Stimulated activated CD4-positive, alpha-beta T cell treated with anti-CD3 and anti-CD28 coated beads, TNF-alpha, amount 100 ng/mL, for 24 hours (primary cell): ENCODE results near the gene EXD2.
"Not testable (repeated sequence)": the region's sequence is repeated elsewhere in the genome, so short reads cannot be mapped to it uniquely, and the experiment has no call there.

Experiments used
- DNase-seq, 3 experiments: peaks; one replicate each; pipeline ENCODE4 v3.0.0-alpha.2; 2020; ENCODE audit warnings: low read depth in 3 of 3

The EXD2 gene

DNA sequence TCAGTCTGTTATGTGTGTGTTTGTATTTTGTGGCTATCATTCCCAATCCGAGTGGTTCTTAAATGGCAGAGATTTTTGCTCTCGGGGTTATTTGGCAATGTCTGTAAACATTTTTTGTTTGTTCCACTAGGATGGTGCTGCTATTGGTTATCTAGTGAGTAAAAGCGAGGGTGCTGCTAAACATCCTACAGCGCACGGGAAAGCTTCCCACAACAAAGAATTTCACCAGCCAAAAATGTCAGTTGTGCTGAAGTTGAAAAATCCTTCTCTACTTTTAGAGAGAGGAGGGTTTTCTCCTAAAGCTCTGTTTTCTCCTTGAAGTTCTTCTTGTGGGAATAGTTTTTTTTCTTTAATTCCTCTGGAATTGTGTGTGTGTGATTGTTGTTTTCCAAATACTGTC, 2.4 kb downstream of the EXD2 start:
- no peak for DNase-seq

DNA sequence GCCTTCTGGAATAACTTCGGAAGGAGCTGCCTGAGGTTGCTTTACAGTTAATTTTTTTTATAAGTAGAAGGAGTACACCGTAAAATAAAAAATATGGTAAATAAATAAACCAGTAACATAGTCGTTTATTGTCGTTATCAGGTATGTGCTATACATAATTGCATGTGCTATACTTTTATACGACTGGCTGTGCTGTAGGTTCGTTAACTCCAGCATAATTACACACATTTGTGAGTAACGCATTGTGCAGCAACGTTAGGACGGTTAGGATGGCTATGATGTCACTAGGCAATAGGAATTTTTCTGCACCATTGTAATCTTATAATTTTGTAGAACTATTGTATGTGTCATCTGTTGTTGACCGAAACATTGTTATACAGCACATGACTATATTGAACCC, 8.5 kb downstream of the EXD2 start:
- no peak for DNase-seq

DNA sequence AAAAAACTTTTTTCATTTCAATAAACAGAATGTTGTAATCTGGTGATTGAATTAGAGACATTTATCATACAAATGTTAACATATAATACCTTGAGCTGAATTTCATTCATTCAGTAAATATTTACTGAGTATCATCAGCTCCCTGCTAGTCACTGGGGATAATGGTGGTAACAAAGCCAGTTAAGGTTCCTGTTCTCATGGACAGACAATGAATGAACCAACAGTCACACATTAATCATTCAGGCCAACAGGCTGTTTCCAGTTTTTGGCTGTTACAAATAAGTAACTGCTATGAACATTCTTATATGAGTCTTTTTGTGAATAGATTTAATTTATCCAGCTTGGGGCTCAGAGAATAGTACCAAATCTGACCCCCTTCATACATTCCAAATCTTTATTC, 13.5 kb downstream of the EXD2 start:
- DNase-seq = no peak

DNA sequence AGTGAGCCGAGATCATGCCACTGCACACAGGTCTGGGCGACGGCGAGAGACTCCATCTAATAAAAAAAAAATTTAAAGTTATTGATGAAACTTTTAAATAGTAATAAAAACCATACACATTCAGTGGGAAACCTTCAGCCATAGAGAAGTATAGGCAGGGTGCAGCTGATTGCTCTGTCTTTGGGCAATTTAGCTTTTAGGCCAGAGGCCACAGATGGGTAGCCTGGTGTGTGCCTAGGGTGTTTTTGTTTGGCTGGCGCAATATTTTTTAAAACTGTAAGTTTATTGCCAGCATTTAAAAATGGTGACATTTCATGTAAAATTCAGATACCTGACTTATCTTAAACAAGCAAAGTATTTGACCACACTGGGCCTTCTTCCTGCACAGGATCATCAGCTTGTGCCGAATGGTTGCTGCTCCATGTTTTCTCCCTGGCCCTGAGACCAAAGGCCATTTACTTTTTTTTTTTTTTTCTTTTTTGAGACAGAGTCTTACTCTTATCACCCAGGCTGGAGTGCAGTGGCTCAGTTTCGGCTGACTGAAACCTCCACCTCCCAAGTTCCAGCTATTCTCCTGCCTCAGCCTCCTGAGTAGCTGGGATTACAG, 16.2 kb downstream of the EXD2 start:
- no peak for DNase-seq

DNA sequence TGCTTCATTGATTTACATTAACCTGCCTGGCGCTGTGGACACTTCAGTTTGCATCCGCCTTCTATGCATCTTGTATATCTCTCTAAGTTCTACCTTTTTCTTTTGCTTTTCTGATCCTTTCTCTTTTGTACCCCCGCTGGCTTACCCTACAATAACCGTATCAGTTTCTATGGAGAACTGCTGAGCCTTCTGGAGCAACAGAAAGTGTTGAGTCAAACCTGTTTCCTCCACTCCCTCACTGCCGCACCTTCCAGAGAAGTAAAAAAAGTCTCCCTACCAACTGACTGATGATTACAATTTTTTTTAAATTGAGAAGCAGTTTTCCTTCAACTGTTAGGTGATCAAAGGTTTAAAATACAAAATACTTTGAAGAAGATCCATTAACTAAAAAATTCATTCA, 17.4 kb downstream of the EXD2 start:
- no peak for DNase-seq

DNA sequence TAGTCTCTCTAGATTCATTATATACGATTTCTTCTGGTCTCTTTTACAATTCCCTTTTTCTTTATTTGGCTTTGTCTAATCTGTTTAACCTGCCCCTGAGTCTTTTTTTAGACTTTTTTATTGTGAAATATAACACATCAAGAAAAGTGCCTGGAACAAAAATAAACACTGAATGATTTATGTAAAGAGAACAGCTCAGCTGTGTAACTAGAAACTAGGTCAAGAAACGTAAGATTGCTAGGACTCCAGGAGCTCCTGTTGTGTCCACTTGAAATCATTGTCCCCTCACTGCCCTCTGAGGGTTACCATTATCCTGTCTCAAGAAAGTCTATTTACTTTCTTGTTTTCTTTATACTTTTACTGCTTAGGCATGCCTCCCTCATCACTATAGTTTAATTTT, 23.1 kb downstream of the EXD2 start:
- no peak for DNase-seq

DNA sequence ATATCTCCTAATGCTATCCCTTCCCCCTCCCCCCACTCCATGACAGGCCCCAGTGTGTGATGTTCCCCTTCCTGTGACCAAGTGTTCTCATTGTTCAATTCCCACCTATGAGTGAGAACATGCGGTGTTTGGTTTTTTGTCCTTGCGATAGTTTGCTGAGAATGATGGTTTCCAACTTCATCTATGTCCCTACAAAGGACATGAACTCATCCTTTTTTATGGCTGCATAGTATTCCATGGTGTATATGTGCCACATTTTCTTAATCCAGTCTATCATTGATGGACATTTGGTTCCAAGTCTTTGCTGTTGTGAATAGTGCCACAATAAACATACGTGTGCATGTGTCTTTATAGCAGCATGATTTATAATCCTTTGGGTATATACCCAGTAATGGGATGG, 26.4 kb downstream of the EXD2 start:
- DNase-seq = not testable (repeated sequence)

DNA sequence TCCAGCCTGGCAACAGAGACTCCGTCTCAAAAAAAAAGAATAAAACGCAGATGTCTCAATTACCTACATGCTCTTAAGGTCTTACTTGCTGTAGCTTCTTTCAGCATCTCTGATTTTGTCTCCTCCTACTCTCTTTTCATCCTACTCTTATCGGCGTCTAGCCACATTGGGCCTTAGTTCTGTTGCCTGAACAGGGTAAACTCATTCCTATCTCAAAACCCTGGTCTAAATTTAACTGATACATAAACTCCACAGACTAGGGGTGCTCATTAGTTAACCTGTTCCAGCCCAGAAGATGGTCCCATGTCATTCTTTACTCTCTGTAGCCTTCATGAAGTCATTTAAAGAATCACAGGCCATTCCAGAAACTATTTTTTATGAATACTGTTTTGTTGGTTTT, 33.6 kb downstream of the EXD2 start:
- no peak for DNase-seq

DNA sequence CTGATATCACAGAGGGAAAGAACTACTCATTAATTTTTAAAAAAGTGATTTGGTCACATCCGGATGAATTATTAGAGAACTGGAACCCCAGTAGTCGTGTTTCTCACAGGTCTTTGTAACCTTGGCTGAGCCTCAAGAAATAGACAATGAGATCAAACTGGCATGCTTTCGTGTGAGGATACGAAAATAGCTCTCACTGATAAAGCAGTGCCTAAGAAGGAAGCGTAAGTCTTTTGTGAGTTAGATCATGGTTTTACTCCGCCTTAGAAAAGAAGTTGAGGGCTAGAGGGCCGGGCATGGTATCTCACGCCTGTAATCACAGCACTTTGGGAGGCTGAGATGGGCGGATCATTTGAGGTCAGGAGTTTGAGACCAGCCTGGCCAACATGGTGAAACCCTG, 34.9 kb downstream of the EXD2 start:
- no peak for DNase-seq

DNA sequence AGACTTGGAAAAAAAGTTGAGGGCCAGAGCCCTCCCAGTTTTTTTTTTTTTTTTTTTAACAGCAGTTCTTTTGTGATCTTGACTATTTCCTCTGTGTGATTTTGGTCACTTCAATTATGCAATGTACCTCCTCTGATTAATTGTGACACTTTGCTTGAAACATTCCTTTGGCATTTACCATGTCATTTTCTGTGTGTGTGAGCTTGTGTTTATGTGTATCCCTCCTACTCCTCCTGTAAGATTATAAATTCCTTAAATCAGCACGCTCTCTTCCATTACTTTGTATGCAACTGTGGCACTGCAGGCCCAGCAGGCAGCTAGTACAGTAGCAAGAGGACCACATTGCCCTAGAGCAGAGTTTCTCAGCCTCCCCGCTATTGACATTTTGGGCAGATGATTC, 35.4 kb downstream of the EXD2 start:
- DNase-seq = no peak

DNA sequence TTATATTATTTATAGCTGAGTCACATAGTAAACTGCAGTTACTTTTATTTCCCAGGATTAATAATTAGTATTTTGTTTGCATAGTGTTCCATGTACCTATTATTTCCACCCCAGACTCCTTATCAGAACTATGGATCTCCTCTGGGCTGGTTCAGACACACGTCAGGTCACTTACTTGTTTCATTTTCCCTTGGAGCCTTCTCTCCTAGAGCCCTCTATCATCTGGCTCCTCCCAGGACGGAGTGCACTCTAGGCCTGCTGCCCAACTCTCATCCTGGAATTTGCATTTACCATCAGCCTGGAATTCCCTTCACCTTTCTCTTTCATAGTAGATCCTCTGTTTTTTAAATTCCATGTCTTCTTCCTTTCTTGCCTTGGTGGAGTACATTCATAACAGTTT, 40.2 kb downstream of the EXD2 start:
- DNase-seq = no peak

DNA sequence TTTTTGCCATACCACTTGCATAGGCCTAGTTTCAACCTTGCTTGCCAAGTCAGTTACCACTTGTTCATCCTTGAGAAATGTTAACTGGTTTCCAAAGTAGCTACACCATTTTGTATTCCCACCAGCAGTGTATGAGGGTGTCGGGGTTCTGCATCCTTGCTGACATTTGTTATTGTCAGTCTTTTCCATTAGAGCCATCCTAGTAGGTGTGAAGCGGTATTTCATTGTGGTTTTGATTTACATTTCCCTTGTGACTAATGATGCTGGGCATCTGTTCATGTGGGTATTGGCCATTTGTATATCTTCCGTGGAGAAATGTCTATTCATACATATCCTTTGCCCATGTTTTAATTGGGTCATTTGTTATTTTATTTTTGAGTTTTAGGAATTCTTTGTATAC, 41.1 kb downstream of the EXD2 start:
- DNase-seq = no peak

DNA sequence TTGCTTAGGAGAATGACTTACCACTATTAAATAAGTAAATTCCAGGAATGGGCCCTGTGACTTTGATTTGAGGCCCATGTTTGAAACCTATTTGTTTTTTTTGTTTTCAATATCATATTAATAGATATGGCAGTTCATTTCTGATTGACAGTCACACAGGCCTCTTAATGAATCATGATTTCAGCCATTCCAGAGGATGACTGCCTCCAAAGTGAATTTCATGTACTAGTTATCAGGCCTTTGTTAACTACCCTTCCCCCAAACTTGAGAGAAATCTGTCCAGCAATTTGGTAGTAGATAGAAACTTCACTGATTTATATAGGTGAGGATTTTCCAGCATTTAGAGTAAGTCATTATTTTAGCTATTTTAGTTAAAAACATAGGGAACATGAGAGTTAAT, 42.8 kb downstream of the EXD2 start:
- DNase-seq = no peak

DNA sequence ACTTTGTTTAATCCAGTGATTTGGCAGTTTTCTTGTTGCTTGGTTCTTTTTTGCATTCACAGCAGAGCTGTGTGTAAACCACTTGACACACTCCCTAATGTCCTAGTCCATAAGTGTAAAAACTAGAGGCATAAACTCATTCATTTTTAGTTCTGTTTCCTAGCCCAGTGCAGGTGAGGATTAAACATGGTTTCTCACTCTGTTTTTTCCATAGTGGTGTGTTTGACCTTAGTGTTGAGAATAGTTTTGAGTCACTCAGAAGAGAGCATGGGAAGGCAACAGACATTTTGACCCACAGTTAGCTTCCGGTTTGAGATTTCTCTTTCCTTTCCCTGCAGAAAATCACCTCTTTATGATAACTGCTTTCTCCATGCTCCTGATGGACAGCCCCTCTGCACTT, 44.4 kb downstream of the EXD2 start:
- DNase-seq = no peak

DNA sequence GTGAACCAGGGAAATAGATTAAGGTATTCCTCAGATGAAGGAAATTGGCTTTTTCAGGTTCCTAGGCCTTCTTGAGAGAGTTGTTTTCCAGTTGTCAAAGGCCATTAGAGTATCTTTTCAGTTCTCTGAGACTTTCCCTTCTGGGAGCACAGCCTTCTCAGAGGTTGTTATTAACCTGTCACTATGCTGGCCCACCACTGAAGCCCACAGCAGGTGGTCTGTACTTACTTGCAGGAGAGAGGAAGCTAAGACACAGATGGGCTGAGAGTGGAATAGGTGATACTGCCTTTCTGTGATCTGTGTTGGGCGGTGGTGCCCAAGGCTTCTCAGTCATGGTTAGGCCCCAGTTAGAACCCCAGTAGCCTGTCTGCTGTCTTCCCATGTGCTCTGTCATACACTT, 45.8 kb downstream of the EXD2 start:
- no peak for DNase-seq

DNA sequence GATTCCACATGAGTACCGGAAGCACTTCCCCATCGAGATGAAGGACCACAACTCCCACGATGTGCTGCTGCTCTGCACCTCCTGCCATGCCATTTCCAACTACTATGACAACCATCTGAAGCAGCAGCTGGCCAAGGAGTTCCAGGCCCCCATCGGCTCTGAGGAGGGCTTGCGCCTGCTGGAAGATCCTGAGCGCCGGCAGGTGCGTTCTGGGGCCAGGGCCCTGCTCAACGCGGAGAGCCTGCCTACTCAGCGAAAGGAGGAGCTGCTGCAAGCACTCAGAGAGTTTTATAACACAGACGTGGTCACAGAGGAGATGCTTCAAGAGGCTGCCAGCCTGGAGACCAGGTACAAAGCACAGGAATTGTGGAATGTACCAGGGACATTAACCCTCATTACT, 46.3 kb downstream of the EXD2 start:
- DNase-seq = no peak

DNA sequence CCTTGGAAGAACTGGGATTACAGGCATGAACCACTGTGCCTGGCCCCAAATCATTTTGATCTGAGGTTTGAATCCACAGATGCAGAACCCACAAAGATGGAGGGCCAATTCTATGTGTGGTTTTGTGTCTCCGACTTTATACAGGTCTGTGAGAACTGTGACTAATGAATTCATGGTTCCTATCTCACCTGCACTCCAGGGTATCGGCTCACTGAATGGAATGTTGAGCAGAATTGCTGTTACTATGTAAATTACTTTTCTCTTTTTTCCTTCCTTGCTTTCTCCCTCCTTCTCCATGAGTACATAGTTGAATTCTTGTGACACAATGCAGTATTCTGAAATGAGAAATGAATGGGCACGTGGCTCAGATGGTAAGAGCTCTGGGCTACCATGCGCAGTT, 47.6 kb downstream of the EXD2 start:
- no peak for DNase-seq

DNA sequence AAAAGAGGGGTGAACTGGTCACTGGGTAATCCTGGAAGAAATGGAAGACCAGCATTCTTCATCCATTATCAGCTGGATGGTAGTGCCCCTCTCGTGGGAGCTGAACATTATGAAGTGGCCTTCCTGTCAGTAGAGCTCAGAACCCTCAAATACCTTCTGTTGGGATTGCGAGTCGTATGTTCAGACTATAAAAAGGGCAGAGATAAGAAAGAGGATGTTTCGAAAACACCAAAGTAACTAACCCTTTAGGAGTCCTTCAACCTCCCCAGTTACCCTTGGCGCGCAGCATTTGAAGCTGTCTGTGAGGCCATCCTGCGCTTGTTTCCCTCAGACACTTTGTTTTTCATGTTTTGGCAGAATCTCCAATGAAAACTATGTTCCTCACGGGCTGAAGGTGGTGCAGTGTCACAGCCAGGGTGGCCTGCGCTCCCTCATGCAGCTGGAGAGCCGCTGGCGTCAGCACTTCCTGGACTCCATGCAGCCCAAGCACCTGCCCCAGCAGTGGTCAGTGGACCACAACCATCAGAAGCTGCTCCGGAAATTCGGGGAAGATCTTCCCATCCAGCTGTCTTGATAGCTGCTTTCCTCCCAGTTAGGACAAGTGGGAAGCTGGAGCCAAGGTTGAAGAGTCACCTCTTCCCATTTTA, 49.4 kb downstream of the EXD2 start:
- DNase-seq = no peak

DNA sequence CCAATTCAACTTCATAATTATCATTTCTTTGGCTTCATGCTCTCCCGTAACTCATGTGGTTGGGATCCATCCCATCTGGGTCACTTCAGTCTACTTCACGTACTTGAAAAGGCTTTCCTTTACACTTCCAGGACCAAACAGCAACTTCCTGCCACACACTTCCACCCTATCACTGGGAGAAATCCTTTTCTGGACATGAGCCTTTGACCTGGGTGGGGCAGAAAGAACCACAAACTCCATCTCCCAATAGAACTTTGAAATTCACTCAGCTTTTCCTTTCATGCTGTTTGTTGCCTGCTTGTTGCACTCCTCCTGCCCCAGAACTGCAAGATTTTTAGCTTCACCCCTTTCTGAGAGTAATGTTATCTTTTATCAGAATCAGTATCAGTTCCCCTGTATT, 50.3 kb downstream of the EXD2 start:
- no peak for DNase-seq

DNA sequence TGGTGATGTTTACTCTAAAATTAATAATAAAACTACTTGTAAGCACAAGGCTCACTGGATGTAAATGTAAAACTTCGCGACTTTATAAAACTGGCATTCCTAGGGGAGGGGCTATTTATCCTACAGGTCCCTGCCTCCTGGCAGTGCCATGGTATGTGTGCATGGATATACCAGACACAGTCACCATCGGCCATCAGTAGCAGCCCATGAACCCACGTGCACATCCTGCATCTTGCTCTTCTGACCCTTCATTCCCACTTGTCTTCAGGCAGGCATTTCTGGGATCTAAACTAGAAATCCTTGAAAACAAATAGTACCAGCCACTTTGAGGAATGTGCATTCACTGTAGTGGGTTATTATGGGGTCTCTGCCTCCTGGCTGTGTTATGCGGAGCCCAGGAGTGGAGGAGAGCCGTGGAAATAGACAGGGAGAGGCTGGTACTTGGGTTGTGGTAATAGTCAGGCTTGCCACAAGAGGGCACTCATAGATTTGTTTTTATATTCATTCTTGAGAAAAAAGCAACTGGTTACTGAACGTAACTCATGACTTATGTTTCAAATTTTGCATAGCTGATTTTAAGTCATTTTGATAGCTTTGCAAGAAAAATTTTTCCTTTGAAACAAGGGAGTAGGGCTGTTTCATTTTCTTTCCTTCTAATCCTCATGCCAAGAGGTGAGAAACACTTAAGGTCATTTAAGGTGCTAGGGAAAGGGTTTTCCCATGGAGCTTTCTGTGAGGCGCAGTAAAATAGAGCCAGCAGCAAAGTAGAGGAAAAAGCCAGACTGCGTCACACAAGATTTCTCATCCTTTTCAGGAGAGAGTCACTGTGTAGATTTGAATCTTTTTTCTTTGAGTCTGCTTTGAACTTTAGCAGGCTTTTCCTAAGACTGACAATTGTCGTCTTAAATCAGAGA, 51.3 kb downstream of the EXD2 start:
- peak; percentile 17 to 47 (median 18) for DNase-seq

DNA sequence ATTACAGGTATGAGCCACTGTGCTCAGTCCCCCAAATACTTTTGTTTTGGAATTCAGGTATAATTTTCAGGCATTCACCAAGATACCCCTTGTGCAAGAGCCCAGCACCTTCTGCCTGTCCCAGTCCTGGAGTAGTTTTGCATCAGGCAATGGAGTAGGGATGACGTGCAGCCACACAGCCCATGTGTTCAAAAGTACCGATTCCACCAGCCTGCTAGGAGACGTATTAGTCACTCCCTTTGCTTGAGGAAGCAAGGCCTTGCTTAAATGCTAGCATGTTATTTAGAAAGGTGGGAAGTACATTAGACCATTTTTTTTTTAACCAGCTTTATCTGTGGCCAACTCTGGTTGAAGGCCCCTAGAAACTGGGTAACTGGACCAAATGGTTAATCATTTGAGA, 53.6 kb downstream of the EXD2 start:
- no peak for DNase-seq

DNA sequence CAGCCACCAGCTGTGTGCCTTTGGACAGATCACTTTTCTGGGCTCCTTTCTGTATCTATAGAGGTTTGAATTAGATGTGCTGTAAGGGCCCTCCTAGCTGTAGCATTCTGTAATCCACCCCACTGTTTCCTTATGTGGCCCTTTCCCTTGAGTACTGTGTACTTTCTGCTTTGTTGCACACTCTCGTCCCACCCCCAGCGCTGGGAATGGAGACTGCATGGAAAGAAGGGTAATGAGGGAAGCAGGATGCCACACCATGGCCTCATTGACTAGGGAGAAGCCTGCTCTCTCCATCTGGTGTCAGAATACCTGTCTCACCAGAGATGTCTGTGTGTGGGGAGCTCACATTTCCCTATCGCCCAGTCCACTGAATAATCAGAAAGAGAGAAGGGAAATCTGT, 55.0 kb downstream of the EXD2 start:
- DNase-seq = no peak
